ENCODE results near the gene MSI2. TPM values are rescaled to one million over a fixed set of nuclear protein-coding genes. Genes with fewer than 3 reads are reported as not detected.

Gene MSI2
- total and polyA plus RNA-seq, 2 experiments from 2014 or later = 18.9 to 41.8 TPM

DNA sequence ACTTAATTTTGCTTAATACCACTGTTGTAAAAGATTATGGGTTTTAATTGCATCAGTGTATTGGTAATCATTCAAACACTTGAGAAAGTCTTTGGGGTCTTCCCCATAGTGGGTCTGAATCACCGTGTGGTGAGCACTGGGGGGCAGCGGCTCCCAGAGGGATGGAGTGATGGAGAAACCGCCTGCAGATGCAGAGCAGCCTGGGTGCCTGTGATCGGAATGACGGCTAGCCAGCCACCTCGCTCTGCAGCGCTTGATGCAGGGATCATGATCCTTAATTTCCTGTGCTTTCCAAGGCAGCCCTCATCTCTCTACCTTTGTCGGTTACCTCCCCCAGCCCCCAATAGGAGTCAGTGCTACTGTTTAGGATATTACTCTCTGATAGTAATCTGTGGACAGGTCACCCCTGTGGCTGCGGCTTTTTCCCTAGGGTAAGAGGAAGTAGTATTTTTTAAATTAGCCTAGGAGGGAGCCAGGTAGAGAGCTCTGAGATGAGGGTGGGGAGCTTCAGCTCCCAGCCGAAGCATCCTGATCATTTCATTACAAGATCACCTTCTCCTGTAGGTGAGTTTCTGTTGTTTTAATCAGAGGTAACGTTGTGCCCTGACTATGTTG is 135.6 kb downstream of the MSI2 start:
- DNase-seq (ENCODE audit: low spot score) = peak; percentile 56
- peak; percentile 74 for ATAC-seq
- Histone ChIP-seq H3K4me1 (ENCODE audit: insufficient read depth) (peaks cover 39% of the 10 kb centered on the region), H3K9me2 (ENCODE audit: insufficient read depth) (0 out of 2 replicates have a peak, but pooled peaks cover 7% of the 10 kb centered on the region), H3K4me3 (no peak overlapping the region), H3K36me3 (ENCODE audit: insufficient read depth) (peaks cover 5% of the 10 kb centered on the region; the same call in 1 of the 2 replicates), H3F3A (replicated peaks; ENCODE audit: low read depth) (no peaks in the 10 kb centered on the region), H3K79me2 (replicated peaks; ENCODE audit: insufficient read depth) (peaks cover 32% of the 10 kb centered on the region), H3K4me2 (peak overlapping the region; percentile 39; the same call in 1 of the 2 replicates), H3K27ac (ENCODE audit: low read depth) (no peak overlapping the region; the same call in 1 of the 2 replicates), H2AFZ (no peak overlapping the region), H4K20me1 (replicated peaks; ENCODE audit: insufficient read depth) (no peaks in the 10 kb centered on the region), H3K27me3 (ENCODE audit: insufficient read depth) (no peaks in the 10 kb centered on the region)
- H3K4me1 Mint-ChIP-seq = peaks cover 48% of the 10 kb centered on the region
- H3K9me3 Mint-ChIP-seq = peaks cover 29% of the 10 kb centered on the region
- H3K27ac Mint-ChIP-seq = no peak overlapping the region
- peaks cover 8% of the 10 kb centered on the region for H3K27me3 Mint-ChIP-seq (ENCODE audit: insufficient read depth, low read depth, poor library complexity)
- TF ChIP-seq, protein P1, sequence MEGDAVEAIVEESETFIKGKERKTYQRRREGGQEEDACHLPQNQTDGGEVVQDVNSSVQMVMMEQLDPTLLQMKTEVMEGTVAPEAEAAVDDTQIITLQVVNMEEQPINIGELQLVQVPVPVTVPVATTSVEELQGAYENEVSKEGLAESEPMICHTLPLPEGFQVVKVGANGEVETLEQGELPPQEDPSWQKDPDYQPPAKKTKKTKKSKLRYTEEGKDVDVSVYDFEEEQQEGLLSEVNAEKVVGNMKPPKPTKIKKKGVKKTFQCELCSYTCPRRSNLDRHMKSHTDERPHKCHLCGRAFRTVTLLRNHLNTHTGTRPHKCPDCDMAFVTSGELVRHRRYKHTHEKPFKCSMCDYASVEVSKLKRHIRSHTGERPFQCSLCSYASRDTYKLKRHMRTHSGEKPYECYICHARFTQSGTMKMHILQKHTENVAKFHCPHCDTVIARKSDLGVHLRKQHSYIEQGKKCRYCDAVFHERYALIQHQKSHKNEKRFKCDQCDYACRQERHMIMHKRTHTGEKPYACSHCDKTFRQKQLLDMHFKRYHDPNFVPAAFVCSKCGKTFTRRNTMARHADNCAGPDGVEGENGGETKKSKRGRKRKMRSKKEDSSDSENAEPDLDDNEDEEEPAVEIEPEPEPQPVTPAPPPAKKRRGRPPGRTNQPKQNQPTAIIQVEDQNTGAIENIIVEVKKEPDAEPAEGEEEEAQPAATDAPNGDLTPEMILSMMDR (conservative IDR thresholded peaks at IDR 0.05; ENCODE audit: low read depth in 2 of 2) = 0 out of 4 replicates have a peak, but pooled peaks of 1 of the 2 experiments have one; percentile 8
- TF ChIP-seq NANOG (IDR thresholded peaks at IDR 0.05; ENCODE audit: borderline replicate concordance) = no peak
- peaks cover 34% of the 10 kb centered on the region for H3K36me3 Mint-ChIP-seq (ENCODE audit: low read depth)
- H3K4me3 Mint-ChIP-seq = no peak overlapping the region

- Mint-ChIP-seq H3K27ac (no peak overlapping the region), H3K9me3 (peaks cover 25% of the 10 kb centered on the region), H3K4me1 (peaks cover 51% of the 10 kb centered on the region), H3K36me3 (ENCODE audit: low read depth) (peaks cover 29% of the 10 kb centered on the region), H3K27me3 (ENCODE audit: insufficient read depth, low read depth, poor library complexity) (peaks cover 8% of the 10 kb centered on the region), H3K4me3 (no peak overlapping the region)
- Histone ChIP-seq H3K36me3 (ENCODE audit: insufficient read depth) (peaks cover 5% of the 10 kb centered on the region; the same call in 1 of the 2 replicates), H2AFZ (no peak overlapping the region), H3K4me1 (ENCODE audit: insufficient read depth) (peaks cover 40% of the 10 kb centered on the region), H3K27ac (ENCODE audit: low read depth) (no peak overlapping the region), H4K20me1 (replicated peaks; ENCODE audit: insufficient read depth) (no peaks in the 10 kb centered on the region), H3K79me2 (replicated peaks; ENCODE audit: insufficient read depth) (peaks cover 35% of the 10 kb centered on the region), H3F3A (replicated peaks; ENCODE audit: low read depth) (no peaks in the 10 kb centered on the region), H3K27me3 (ENCODE audit: insufficient read depth) (no peaks in the 10 kb centered on the region), H3K4me3 (no peak overlapping the region), H3K9me2 (ENCODE audit: insufficient read depth) (0 out of 2 replicates have a peak, but pooled peaks cover 7% of the 10 kb centered on the region), H3K4me2 (no peak overlapping the region)
- ATAC-seq (no peak), DNase-seq (ENCODE audit: low spot score) (no peak)
- TF ChIP-seq NANOG (IDR thresholded peaks at IDR 0.05; ENCODE audit: borderline replicate concordance) (no peak), STAT1 (IDR thresholded peaks at IDR 0.05; ENCODE audit: unreplicated experiment) (no peak), CREB1 (CRISPR knock-in tag; IDR thresholded peaks at IDR 0.05; ENCODE audit: low read depth) (no peak), JUNB (IDR thresholded peaks at IDR 0.05; ENCODE audit: unreplicated experiment) (no peak), EZH2 (IDR thresholded peaks at IDR 0.05; ENCODE audit: low read depth, unreplicated experiment) (no peak), POLR2AphosphoS5 (IDR thresholded peaks at IDR 0.05; ENCODE audit: low read depth) (no peak), EZH2phosphoT487 (IDR thresholded peaks at IDR 0.05; ENCODE audit: unreplicated experiment) (no peak), ZNF331 (CRISPR knock-in tag; IDR thresholded peaks at IDR 0.05; ENCODE audit: low read depth) (no peak)
- TF ChIP-seq, protein P2, sequence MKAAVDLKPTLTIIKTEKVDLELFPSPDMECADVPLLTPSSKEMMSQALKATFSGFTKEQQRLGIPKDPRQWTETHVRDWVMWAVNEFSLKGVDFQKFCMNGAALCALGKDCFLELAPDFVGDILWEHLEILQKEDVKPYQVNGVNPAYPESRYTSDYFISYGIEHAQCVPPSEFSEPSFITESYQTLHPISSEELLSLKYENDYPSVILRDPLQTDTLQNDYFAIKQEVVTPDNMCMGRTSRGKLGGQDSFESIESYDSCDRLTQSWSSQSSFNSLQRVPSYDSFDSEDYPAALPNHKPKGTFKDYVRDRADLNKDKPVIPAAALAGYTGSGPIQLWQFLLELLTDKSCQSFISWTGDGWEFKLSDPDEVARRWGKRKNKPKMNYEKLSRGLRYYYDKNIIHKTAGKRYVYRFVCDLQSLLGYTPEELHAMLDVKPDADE (IDR thresholded peaks at IDR 0.05) = no peak
- TF ChIP-seq, protein P3, sequence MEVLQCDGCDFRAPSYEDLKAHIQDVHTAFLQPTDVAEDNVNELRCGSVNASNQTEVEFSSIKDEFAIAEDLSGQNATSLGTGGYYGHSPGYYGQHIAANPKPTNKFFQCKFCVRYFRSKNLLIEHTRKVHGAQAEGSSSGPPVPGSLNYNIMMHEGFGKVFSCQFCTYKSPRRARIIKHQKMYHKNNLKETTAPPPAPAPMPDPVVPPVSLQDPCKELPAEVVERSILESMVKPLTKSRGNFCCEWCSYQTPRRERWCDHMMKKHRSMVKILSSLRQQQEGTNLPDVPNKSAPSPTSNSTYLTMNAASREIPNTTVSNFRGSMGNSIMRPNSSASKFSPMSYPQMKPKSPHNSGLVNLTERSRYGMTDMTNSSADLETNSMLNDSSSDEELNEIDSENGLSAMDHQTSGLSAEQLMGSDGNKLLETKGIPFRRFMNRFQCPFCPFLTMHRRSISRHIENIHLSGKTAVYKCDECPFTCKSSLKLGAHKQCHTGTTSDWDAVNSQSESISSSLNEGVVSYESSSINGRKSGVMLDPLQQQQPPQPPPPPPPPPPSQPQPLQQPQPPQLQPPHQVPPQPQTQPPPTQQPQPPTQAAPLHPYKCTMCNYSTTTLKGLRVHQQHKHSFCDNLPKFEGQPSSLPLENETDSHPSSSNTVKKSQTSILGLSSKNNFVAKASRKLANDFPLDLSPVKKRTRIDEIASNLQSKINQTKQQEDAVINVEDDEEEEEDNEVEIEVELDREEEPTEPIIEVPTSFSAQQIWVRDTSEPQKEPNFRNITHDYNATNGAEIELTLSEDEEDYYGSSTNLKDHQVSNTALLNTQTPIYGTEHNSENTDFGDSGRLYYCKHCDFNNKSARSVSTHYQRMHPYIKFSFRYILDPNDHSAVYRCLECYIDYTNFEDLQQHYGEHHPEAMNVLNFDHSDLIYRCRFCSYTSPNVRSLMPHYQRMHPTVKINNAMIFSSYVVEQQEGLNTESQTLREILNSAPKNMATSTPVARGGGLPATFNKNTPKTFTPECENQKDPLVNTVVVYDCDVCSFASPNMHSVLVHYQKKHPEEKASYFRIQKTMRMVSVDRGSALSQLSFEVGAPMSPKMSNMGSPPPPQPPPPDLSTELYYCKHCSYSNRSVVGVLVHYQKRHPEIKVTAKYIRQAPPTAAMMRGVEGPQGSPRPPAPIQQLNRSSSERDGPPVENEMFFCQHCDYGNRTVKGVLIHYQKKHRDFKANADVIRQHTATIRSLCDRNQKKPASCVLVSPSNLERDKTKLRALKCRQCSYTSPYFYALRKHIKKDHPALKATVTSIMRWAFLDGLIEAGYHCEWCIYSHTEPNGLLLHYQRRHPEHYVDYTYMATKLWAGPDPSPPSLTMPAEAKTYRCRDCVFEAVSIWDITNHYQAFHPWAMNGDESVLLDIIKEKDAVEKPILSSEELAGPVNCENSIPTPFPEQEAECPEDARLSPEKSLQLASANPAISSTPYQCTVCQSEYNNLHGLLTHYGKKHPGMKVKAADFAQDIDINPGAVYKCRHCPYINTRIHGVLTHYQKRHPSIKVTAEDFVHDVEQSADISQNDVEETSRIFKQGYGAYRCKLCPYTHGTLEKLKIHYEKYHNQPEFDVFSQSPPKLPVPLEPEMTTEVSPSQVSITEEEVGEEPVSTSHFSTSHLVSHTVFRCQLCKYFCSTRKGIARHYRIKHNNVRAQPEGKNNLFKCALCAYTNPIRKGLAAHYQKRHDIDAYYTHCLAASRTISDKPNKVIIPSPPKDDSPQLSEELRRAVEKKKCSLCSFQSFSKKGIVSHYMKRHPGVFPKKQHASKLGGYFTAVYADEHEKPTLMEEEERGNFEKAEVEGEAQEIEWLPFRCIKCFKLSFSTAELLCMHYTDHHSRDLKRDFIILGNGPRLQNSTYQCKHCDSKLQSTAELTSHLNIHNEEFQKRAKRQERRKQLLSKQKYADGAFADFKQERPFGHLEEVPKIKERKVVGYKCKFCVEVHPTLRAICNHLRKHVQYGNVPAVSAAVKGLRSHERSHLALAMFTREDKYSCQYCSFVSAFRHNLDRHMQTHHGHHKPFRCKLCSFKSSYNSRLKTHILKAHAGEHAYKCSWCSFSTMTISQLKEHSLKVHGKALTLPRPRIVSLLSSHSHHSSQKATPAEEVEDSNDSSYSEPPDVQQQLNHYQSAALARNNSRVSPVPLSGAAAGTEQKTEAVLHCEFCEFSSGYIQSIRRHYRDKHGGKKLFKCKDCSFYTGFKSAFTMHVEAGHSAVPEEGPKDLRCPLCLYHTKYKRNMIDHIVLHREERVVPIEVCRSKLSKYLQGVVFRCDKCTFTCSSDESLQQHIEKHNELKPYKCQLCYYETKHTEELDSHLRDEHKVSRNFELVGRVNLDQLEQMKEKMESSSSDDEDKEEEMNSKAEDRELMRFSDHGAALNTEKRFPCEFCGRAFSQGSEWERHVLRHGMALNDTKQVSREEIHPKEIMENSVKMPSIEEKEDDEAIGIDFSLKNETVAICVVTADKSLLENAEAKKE (CRISPR knock-in tag; IDR thresholded peaks at IDR 0.05) = no peak
Measured at GRCh38 chr17:57393368-57393767, 137.0 kb downstream of the MSI2 start.

Data from GM23338 (cell line).